Endothelial cell of umbilical vein (primary cell): ENCODE results near the gene NEO1. TPM values are rescaled to one million over a fixed set of nuclear protein-coding genes. Genes with fewer than 3 reads are reported as not detected.

Source experiments
- BruUV-seq: library from RNA; stranded (reverse); fragments of 400-500 nt; replicated peaks from 2 replicates; lab custom pipeline; 2021; lab: Mats Ljungman, UMichigan
- CTCF ChIA-PET: fragments of 300-600, 350-600 bp; sonication (Branson Sonifier 250); formaldehyde crosslinking; loops from one replicate; lab custom pipeline; 2021; ENCODE audit warnings: antibody characterized with exemption, inconsistent platforms; lab: Charles Lee
- POLR2A ChIA-PET: fragments of 300-600, 350-600 bp; sonication (Branson Sonifier 250); formaldehyde crosslinking; loops from one replicate; lab custom pipeline; 2021; ENCODE audit warnings: antibody characterized with exemption, inconsistent platforms; lab: Charles Lee
- DNase-seq: peaks from one replicate; pipeline ENCODE4 v3.0.0-alpha.2; 2011; ENCODE audit warnings: low read depth, low spot score
- FAIRE-seq: peaks from 2 replicates; lab custom pipeline; 2011; peaks lifted over from hg19 to GRCh38; lab: Jason Lieb, UNC
- H2AFZ ChIP-seq: 2 replicates; pipeline ENCODE4 v1.6.0; 2012; ENCODE audit warnings: low read depth, low read length, control low read depth, inconsistent platforms
- H3K27ac ChIP-seq: 2 replicates; pipeline ENCODE4 v1.5.1; 2011; ENCODE audit warnings: low read depth, mild to moderate bottlenecking, control low read depth, low read length, moderate library complexity; ENCODE audit not compliant: insufficient read depth
- H3K27me3 ChIP-seq, 2 experiments: 2 replicates each; pipeline versions ENCODE4 v1.6.0 to v1.6.1; 2011; ENCODE audit warnings: low read length in 2 of 2, mixed read lengths in 1 of 2; ENCODE audit not compliant: control insufficient read depth in 2 of 2, insufficient read depth in 2 of 2
- H3K36me3 ChIP-seq, 2 experiments: 2 replicates in 1 of 2; 3 replicates in 1 of 2; pipeline ENCODE4 v1.5.1; 2011; ENCODE audit warnings: low read length in 2 of 2, mild to moderate bottlenecking in 1 of 2, moderate library complexity in 1 of 2; ENCODE audit not compliant: control insufficient read depth in 2 of 2, insufficient read depth in 2 of 2; ENCODE audit errors: extremely low read depth in 1 of 2
- H3K4me1 ChIP-seq: 3 replicates; pipeline ENCODE4 v1.5.1; 2011; ENCODE audit warnings: mild to moderate bottlenecking, low read length; ENCODE audit not compliant: control insufficient read depth, insufficient read depth; ENCODE audit errors: extremely low read depth
- H3K4me2 ChIP-seq: 2 replicates; pipeline ENCODE4 v1.6.1; 2011; ENCODE audit warnings: low read length, control low read depth, mixed read lengths; ENCODE audit not compliant: insufficient read depth
- H3K4me3 ChIP-seq, 3 experiments: fragments of 200-600 bp in 1 of 3; sonication (generic), shearing (Covaris generic) in 1 of 3; replicated peaks in 1 of 3; 2 replicates each; pipeline ENCODE4 v1.5.1; 2011 to 2016; ENCODE audit warnings: control low read depth in 3 of 3, low read length in 3 of 3, mild to moderate bottlenecking in 2 of 3, inconsistent platforms in 1 of 3, low read depth in 1 of 3, moderate library complexity in 1 of 3; ENCODE audit not compliant: insufficient read depth in 1 of 3
- H3K79me2 ChIP-seq: 2 replicates; pipeline ENCODE4 v1.6.0; 2012; ENCODE audit warnings: low read length, inconsistent platforms; ENCODE audit not compliant: control insufficient read depth, insufficient read depth
- H3K9ac ChIP-seq: replicated peaks from 2 replicates; pipeline ENCODE3; 2011; ENCODE audit warnings: low read length, control low read depth; ENCODE audit not compliant: insufficient read depth; ENCODE audit errors: extremely low read depth
- H3K9me1 ChIP-seq: replicated peaks from 3 replicates; pipeline ENCODE4 v1.6.0; 2011; ENCODE audit warnings: mild to moderate bottlenecking, low read length; ENCODE audit not compliant: control insufficient read depth, insufficient read depth; ENCODE audit errors: extremely low read depth
- H3K9me3 ChIP-seq: replicated peaks from 2 replicates; pipeline ENCODE4 v1.5.1; 2012; ENCODE audit warnings: low read length, inconsistent platforms; ENCODE audit not compliant: control insufficient read depth, insufficient read depth
- H4K20me1 ChIP-seq: replicated peaks from 2 replicates; pipeline ENCODE3; 2011; ENCODE audit warnings: mild to moderate bottlenecking, low read length; ENCODE audit not compliant: control insufficient read depth, insufficient read depth; ENCODE audit errors: extremely low read depth
- CTCF ChIP-seq, 2 donors: IDR thresholded peaks; 1 replicate in 1 of 2; 2 replicates in 1 of 2; pipeline ENCODE4 v1.5.1; 2011; ENCODE audit warnings: low read length in 2 of 2, mild to moderate bottlenecking in 2 of 2, moderate library complexity in 2 of 2, control low read depth in 1 of 2, inconsistent platforms in 1 of 2, low read depth in 1 of 2; ENCODE audit not compliant: insufficient read depth in 1 of 2; ENCODE audit errors: extremely low read depth in 1 of 2
- EZH2 ChIP-seq: IDR thresholded peaks from 2 replicates; pipeline ENCODE4 v1.6.1; 2012; ENCODE audit warnings: borderline replicate concordance, low read depth, mild to moderate bottlenecking, moderate library complexity, low read length, inconsistent platforms; ENCODE audit not compliant: severe bottlenecking
- FOS ChIP-seq: IDR thresholded peaks from 2 replicates; pipeline ENCODE4 v1.6.1; 2011; ENCODE audit warnings: mild to moderate bottlenecking, low read length, moderate library complexity, borderline replicate concordance; ENCODE audit not compliant: insufficient read depth
- GATA2 ChIP-seq: IDR thresholded peaks from 2 replicates; pipeline ENCODE4 v1.7.0; 2011; ENCODE audit warnings: low read depth, mild to moderate bottlenecking, moderate library complexity, mixed read lengths, low read length; ENCODE audit not compliant: insufficient read length, insufficient read depth
- JUN ChIP-seq: IDR thresholded peaks from 2 replicates; pipeline ENCODE4 v1.6.1; 2011; ENCODE audit warnings: borderline replicate concordance, low read depth; ENCODE audit not compliant: insufficient read length, insufficient read depth
- MAX ChIP-seq: IDR thresholded peaks from 2 replicates; pipeline ENCODE4 v1.6.1; 2011; ENCODE audit not compliant: insufficient read depth, insufficient read length
- MYC ChIP-seq: IDR thresholded peaks from one replicate; pipeline ENCODE4 v1.6.1; 2011; ENCODE audit warnings: mild to moderate bottlenecking, low read depth, low read length
- POLR2A ChIP-seq: IDR thresholded peaks from 2 replicates; pipeline ENCODE4 v1.6.1; 2012; ENCODE audit warnings: low read depth, mild to moderate bottlenecking, control low read depth, low read length
- POLR2AphosphoS5 ChIP-seq: IDR thresholded peaks from 2 replicates; pipeline ENCODE4 v1.6.1; 2012; ENCODE audit warnings: low read depth, mild to moderate bottlenecking, control low read depth, low read length, moderate library complexity; ENCODE audit not compliant: insufficient read depth
- dilution Hi-C: fragments of 300-500 bp; cut with MboI; formaldehyde crosslinking; loops from one replicate; pipeline ENCODE4 v1.15.0; 2019; ENCODE audit warnings: low sequenced_read_pairs; ENCODE audit not compliant: extremely low pct_ligation_motif_present
- intact Hi-C: fragments of 100-400 bp; cut with micrococcal nuclease; formaldehyde crosslinking; loops from one replicate; pipeline ENCODE4 v1.10.0; 2022
- polyA plus RNA-seq, 4 experiments: library from polyadenylated mRNA; depleted of rRNA in 3 of 4; stranded (reverse) in 3 of 4; unstranded in 1 of 4; fragments of >200 nt; gene quantifications; 2 replicates each; pipeline versions ENCODE4 v1.2.1 to v1.2.3, GENCODE V29; 2011 to 2012; ENCODE audit warnings: missing spikeins in 1 of 4
- total RNA-seq: library from RNA; stranded (reverse); gene quantifications from 2 replicates; pipeline ENCODE4 v1.2.3, GENCODE V29; 2021

Gene NEO1
- total and polyA plus RNA-seq, 2 donors (not counting 3 experiments of a cell fraction or from before 2014, with no cell fraction given) = 0.12 to 0.35 TPM

- H2AFZ ChIP-seq = no peak overlapping the region
- H3K79me2 ChIP-seq = no peaks in the 10 kb centered on the region
- FAIRE-seq = no peak
- peaks cover 51 to 67% of the 10 kb centered on the region in 2 experiments for H3K27me3 ChIP-seq
- no peaks in the 10 kb centered on the region for H3K9me3 ChIP-seq
- peaks cover 8% of the 10 kb centered on the region for H3K4me1 ChIP-seq
- H4K20me1 ChIP-seq = no peaks in the 10 kb centered on the region
- intact Hi-C loops (no loop called here), dilution Hi-C loops (no loop called here)
- ChIA-PET POLR2A (no interaction called here), CTCF (interaction anchor here (1.9 kb wide), 1 partner anchor 13 kb away, joined by 5 read pairs; no protein-coding TSS in a partner anchor)
- H3K9me1 ChIP-seq = no peaks in the 10 kb centered on the region
- no peak for DNase-seq
- H3K36me3 ChIP-seq = no peaks in the 10 kb centered on the region
- TF ChIP-seq POLR2A = no peak
- TF ChIP-seq MAX = no peak
- no peak for TF ChIP-seq FOS
- no peak for TF ChIP-seq CTCF (IDR thresholded peaks at IDR 0.05; ENCODE audit: extremely low read depth in 1 of 2, insufficient read depth in 1 of 2, low read depth in 1 of 2, low read length in 2 of 2)
- no peak for TF ChIP-seq JUN
- TF ChIP-seq GATA2 = no peak
- TF ChIP-seq EZH2 = no peak
- no peak for TF ChIP-seq POLR2AphosphoS5
- TF ChIP-seq MYC = no peak
- H3K4me3 ChIP-seq = no peak overlapping the region
- no TSS peak for BruUV-seq
- no peak overlapping the region for H3K27ac ChIP-seq
- H3K9ac ChIP-seq = no peak overlapping the region
- H3K4me2 ChIP-seq = no peak overlapping the region
These were observed 2.6 kb upstream of the NEO1 start for GRCh38 chr15:73049564-73050215.
